ENCODE measurements around the gene AKAP9. TPM values are rescaled to one million over a fixed set of nuclear protein-coding genes. Genes with fewer than 3 reads are reported as not detected.
"Not testable (repeated sequence)": the region's sequence is repeated elsewhere in the genome, so short reads cannot be mapped to it uniquely, and the experiment has no call there.

The AKAP9 gene
- polyA plus RNA-seq, 1 donor, result 127 TPM

GRCh38 chr7:92137557-92137956, 196.9 kb downstream of the AKAP9 start:
- no peak overlapping the region for H3K27ac ChIP-seq (ENCODE audit: low read length)
- WGBS (ENCODE audit: insufficient coverage, low lambda C conversion rate), result no CpG with 5 or more reads among the region's 2 CpGs
- no peak overlapping the region for H3K4me3 ChIP-seq (ENCODE audit: low read length)
- peaks cover 3% of the 10 kb centered on the region for H3K4me1 ChIP-seq (ENCODE audit: control insufficient read depth, insufficient read depth, low read length)
- peak; percentile 5 to 12 for DNase-seq
- no peaks in the 10 kb centered on the region for H3K27me3 ChIP-seq (ENCODE audit: control insufficient read depth, insufficient read depth, low read length)
- no peaks in the 10 kb centered on the region for H3K9me3 ChIP-seq (ENCODE audit: control insufficient read depth, low read depth, low read length)
- H3K36me3 ChIP-seq (ENCODE audit: control insufficient read depth, insufficient read depth, low read length), result no peaks in the 10 kb centered on the region

GRCh38 chr7:92141161-92141560, 200.5 kb downstream of the AKAP9 start:
- Histone ChIP-seq H3K4me1 (ENCODE audit: control insufficient read depth, insufficient read depth, low read length) (no peaks in the 10 kb centered on the region), H3K27ac (ENCODE audit: low read length) (no peak overlapping the region), H3K9me3 (ENCODE audit: control insufficient read depth, low read depth, low read length) (peaks cover 3% of the 10 kb centered on the region), H3K36me3 (ENCODE audit: control insufficient read depth, insufficient read depth, low read length) (no peaks in the 10 kb centered on the region), H3K4me3 (ENCODE audit: low read length) (no peak overlapping the region), H3K27me3 (ENCODE audit: control insufficient read depth, insufficient read depth, low read length) (no peaks in the 10 kb centered on the region)
- no peak for DNase-seq
- WGBS (ENCODE audit: insufficient coverage, low lambda C conversion rate), result 57% methylated on average over 4 of the region's 7 CpGs

- not testable (repeated sequence) for H3K4me1 ChIP-seq (ENCODE audit: control insufficient read depth, insufficient read depth, low read length); H3K27me3 ChIP-seq (ENCODE audit: control insufficient read depth, insufficient read depth, low read length)
- no CpG with 5 or more reads among the region's 9 CpGs for WGBS (ENCODE audit: insufficient coverage, low lambda C conversion rate)
Observed at GRCh38 chr7:92142791-92143190, 202.1 kb downstream of the AKAP9 start.

GRCh38 chr7:92143192-92143880, 202.7 kb downstream of the AKAP9 start:
- DNase-seq; H3K4me1 ChIP-seq (ENCODE audit: control insufficient read depth, insufficient read depth, low read length); H3K36me3 ChIP-seq (ENCODE audit: control insufficient read depth, insufficient read depth, low read length); H3K27me3 ChIP-seq (ENCODE audit: control insufficient read depth, insufficient read depth, low read length); H3K4me3 ChIP-seq (ENCODE audit: low read length); H3K27ac ChIP-seq (ENCODE audit: low read length); H3K9me3 ChIP-seq (ENCODE audit: control insufficient read depth, low read depth, low read length): not testable (repeated sequence)
- no CpG with 5 or more reads among the region's 50 CpGs for WGBS (ENCODE audit: insufficient coverage, low lambda C conversion rate)

More at GRCh38 chr7:92142791-92143190, 202.1 kb downstream of the AKAP9 start:
- not testable (repeated sequence) for H3K4me3 ChIP-seq (ENCODE audit: low read length); DNase-seq; H3K36me3 ChIP-seq (ENCODE audit: control insufficient read depth, insufficient read depth, low read length); H3K9me3 ChIP-seq (ENCODE audit: control insufficient read depth, low read depth, low read length); H3K27ac ChIP-seq (ENCODE audit: low read length)

GRCh38 chr7:92149736-92150239, 209.1 kb downstream of the AKAP9 start:
- Histone ChIP-seq H3K9me3 (ENCODE audit: control insufficient read depth, low read depth, low read length) (no peaks in the 10 kb centered on the region), H3K27me3 (ENCODE audit: control insufficient read depth, insufficient read depth, low read length) (no peaks in the 10 kb centered on the region), H3K27ac (ENCODE audit: low read length) (no peak overlapping the region), H3K4me1 (ENCODE audit: control insufficient read depth, insufficient read depth, low read length) (no peaks in the 10 kb centered on the region), H3K36me3 (ENCODE audit: control insufficient read depth, insufficient read depth, low read length) (no peaks in the 10 kb centered on the region), H3K4me3 (ENCODE audit: low read length) (no peak overlapping the region)
- DNase-seq, result no peak
- WGBS (ENCODE audit: insufficient coverage, low lambda C conversion rate), result no CpG with 5 or more reads among the region's 5 CpGs

GRCh38 chr7:92150450-92151017, 209.9 kb downstream of the AKAP9 start:
- no peak for DNase-seq
- Histone ChIP-seq H3K4me3 (ENCODE audit: low read length) (no peak overlapping the region), H3K9me3 (ENCODE audit: control insufficient read depth, low read depth, low read length) (no peaks in the 10 kb centered on the region), H3K36me3 (ENCODE audit: control insufficient read depth, insufficient read depth, low read length) (no peaks in the 10 kb centered on the region), H3K4me1 (ENCODE audit: control insufficient read depth, insufficient read depth, low read length) (no peaks in the 10 kb centered on the region), H3K27ac (ENCODE audit: low read length) (no peak overlapping the region), H3K27me3 (ENCODE audit: control insufficient read depth, insufficient read depth, low read length) (no peaks in the 10 kb centered on the region)
- WGBS (ENCODE audit: insufficient coverage, low lambda C conversion rate), result no CpG with 5 or more reads among the region's 1 CpG

- no peaks in the 10 kb centered on the region for H3K4me1 ChIP-seq (ENCODE audit: control insufficient read depth, insufficient read depth, low read length)
- H3K27ac ChIP-seq (ENCODE audit: low read length), result no peak overlapping the region
- no peaks in the 10 kb centered on the region for H3K27me3 ChIP-seq (ENCODE audit: control insufficient read depth, insufficient read depth, low read length)
- no peak overlapping the region for H3K4me3 ChIP-seq (ENCODE audit: low read length)
- no peaks in the 10 kb centered on the region for H3K9me3 ChIP-seq (ENCODE audit: control insufficient read depth, low read depth, low read length)
- WGBS (ENCODE audit: insufficient coverage, low lambda C conversion rate), result no CpG with 5 or more reads among the region's 1 CpG
- no peaks in the 10 kb centered on the region for H3K36me3 ChIP-seq (ENCODE audit: control insufficient read depth, insufficient read depth, low read length)
- DNase-seq, result no peak
Observed at GRCh38 chr7:92155108-92155739, 214.6 kb downstream of the AKAP9 start.

GRCh38 chr7:92156990-92157389, 216.3 kb downstream of the AKAP9 start:
- no peak for DNase-seq
- no peaks in the 10 kb centered on the region for H3K36me3 ChIP-seq (ENCODE audit: control insufficient read depth, insufficient read depth, low read length)
- H3K4me3 ChIP-seq (ENCODE audit: low read length), result no peak overlapping the region

GRCh38 chr7:92158660-92159575, 218.3 kb downstream of the AKAP9 start:
- H3K4me3 ChIP-seq (ENCODE audit: low read length), result no peak overlapping the region
- H3K9me3 ChIP-seq (ENCODE audit: control insufficient read depth, low read depth, low read length), result no peaks in the 10 kb centered on the region
- H3K4me1 ChIP-seq (ENCODE audit: control insufficient read depth, insufficient read depth, low read length), result no peaks in the 10 kb centered on the region
- no peaks in the 10 kb centered on the region for H3K36me3 ChIP-seq (ENCODE audit: control insufficient read depth, insufficient read depth, low read length)
- WGBS (ENCODE audit: insufficient coverage, low lambda C conversion rate), result 91% methylated on average over 3 of the region's 3 CpGs
- no peak overlapping the region for H3K27ac ChIP-seq (ENCODE audit: low read length)
- DNase-seq, result peak in 1 of 2 donors; percentile 17
- H3K27me3 ChIP-seq (ENCODE audit: control insufficient read depth, insufficient read depth, low read length), result no peaks in the 10 kb centered on the region

More at GRCh38 chr7:92156990-92157389, 216.3 kb downstream of the AKAP9 start:
- Histone ChIP-seq H3K9me3 (ENCODE audit: control insufficient read depth, low read depth, low read length) (no peaks in the 10 kb centered on the region), H3K27ac (ENCODE audit: low read length) (no peak overlapping the region), H3K4me1 (ENCODE audit: control insufficient read depth, insufficient read depth, low read length) (no peaks in the 10 kb centered on the region), H3K27me3 (ENCODE audit: control insufficient read depth, insufficient read depth, low read length) (no peaks in the 10 kb centered on the region)

All from large intestine (tissue), 3 donors.